ENCODE data around the gene ZNF804B. TPM values are rescaled to one million over a fixed set of nuclear protein-coding genes. Genes with fewer than 3 reads are reported as not detected.

Gene ZNF804B
- total RNA-seq, 3 donors from 2014 or later (not counting 1 experiment from before 2014, with no cell fraction given) = not detected

GRCh38 chr7:89064831-89065230, 305.3 kb downstream of the ZNF804B start:
- no peaks in the 10 kb centered on the region for H3K36me3 Mint-ChIP-seq
- Histone ChIP-seq H3K27me3 (ENCODE audit: control insufficient read depth, insufficient read depth, low read length) (no peaks in the 10 kb centered on the region), H3K36me3 (ENCODE audit: control insufficient read depth, insufficient read depth, low read length) (no peaks in the 10 kb centered on the region), H3K4me1 (ENCODE audit: control insufficient read depth, insufficient read depth, low read length) (no peaks in the 10 kb centered on the region), H3K9me3 (ENCODE audit: control insufficient read depth, insufficient read depth, low read length) (no peaks in the 10 kb centered on the region), H3K4me3 (ENCODE audit: low read length) (no peak overlapping the region), H3K27ac (ENCODE audit: low read length) (no peak overlapping the region)
- TF ChIP-seq CTCF (IDR thresholded peaks at IDR 0.05) = no peak
- H3K4me1 Mint-ChIP-seq = no peaks in the 10 kb centered on the region
- intact Hi-C loops (cut with micrococcal nuclease) = no loop called here
- no peak overlapping the region for H3K4me3 Mint-ChIP-seq
- H3K27ac Mint-ChIP-seq = no peak overlapping the region
- H3K27me3 Mint-ChIP-seq (ENCODE audit: low read depth in 2 of 2) = no peaks in the 10 kb centered on the region
- H3K9me3 Mint-ChIP-seq = peaks cover 10 to 14% of the 10 kb centered on the region in 2 donors
- ATAC-seq (no peak), DNase-seq (no peak)
- 33% methylated on average over 3 of the region's 3 CpGs for WGBS (ENCODE audit: insufficient coverage)

GRCh38 chr7:89067048-89067447, 307.5 kb downstream of the ZNF804B start:
- no peak overlapping the region for H3K4me3 Mint-ChIP-seq
- Histone ChIP-seq H3K4me1 (ENCODE audit: control insufficient read depth, insufficient read depth, low read length) (no peaks in the 10 kb centered on the region), H3K9me3 (ENCODE audit: control insufficient read depth, insufficient read depth, low read length) (no peaks in the 10 kb centered on the region), H3K4me3 (ENCODE audit: low read length) (no peak overlapping the region), H3K27ac (ENCODE audit: low read length) (no peak overlapping the region), H3K27me3 (ENCODE audit: control insufficient read depth, insufficient read depth, low read length) (no peaks in the 10 kb centered on the region), H3K36me3 (ENCODE audit: control insufficient read depth, insufficient read depth, low read length) (no peaks in the 10 kb centered on the region)
- intact Hi-C loops (cut with micrococcal nuclease) = no loop called here
- no peak overlapping the region for H3K27ac Mint-ChIP-seq
- peaks cover 6 to 13% of the 10 kb centered on the region in 2 donors for H3K9me3 Mint-ChIP-seq
- WGBS (ENCODE audit: insufficient coverage) = 67% methylated on average over 2 of the region's 3 CpGs
- no peaks in the 10 kb centered on the region for H3K4me1 Mint-ChIP-seq
- no peak for TF ChIP-seq CTCF (IDR thresholded peaks at IDR 0.05)
- DNase-seq (no peak), ATAC-seq (no peak)
- no peaks in the 10 kb centered on the region for H3K36me3 Mint-ChIP-seq
- H3K27me3 Mint-ChIP-seq (ENCODE audit: low read depth in 2 of 2) = no peaks in the 10 kb centered on the region

- Mint-ChIP-seq H3K4me1 (no peaks in the 10 kb centered on the region), H3K4me3 (no peak overlapping the region), H3K36me3 (no peaks in the 10 kb centered on the region), H3K27ac (no peak overlapping the region), H3K27me3 (ENCODE audit: low read depth in 2 of 2) (no peaks in the 10 kb centered on the region), H3K9me3 (peaks cover 9 to 11% of the 10 kb centered on the region in 2 donors)
- no peaks in the 10 kb centered on the region for H3K9me3 ChIP-seq (ENCODE audit: control insufficient read depth, insufficient read depth, low read length)
- H3K27ac ChIP-seq (ENCODE audit: low read length) = no peak overlapping the region
- DNase-seq (no peak), ATAC-seq (no peak)
- H3K4me1 ChIP-seq (ENCODE audit: control insufficient read depth, insufficient read depth, low read length) = no peaks in the 10 kb centered on the region
- no peaks in the 10 kb centered on the region for H3K36me3 ChIP-seq (ENCODE audit: control insufficient read depth, insufficient read depth, low read length)
- TF ChIP-seq CTCF (IDR thresholded peaks at IDR 0.05) = no peak
- H3K4me3 ChIP-seq (ENCODE audit: low read length) = no peak overlapping the region
- H3K27me3 ChIP-seq (ENCODE audit: control insufficient read depth, insufficient read depth, low read length) = no peaks in the 10 kb centered on the region
- intact Hi-C loops (cut with micrococcal nuclease) = no loop called here
These were observed 312.6 kb downstream of the ZNF804B start for GRCh38 chr7:89072081-89072480.

- Mint-ChIP-seq H3K9me3 (peaks cover 8 to 10% of the 10 kb centered on the region in 2 donors), H3K4me3 (no peak overlapping the region), H3K27ac (no peak overlapping the region), H3K36me3 (no peaks in the 10 kb centered on the region), H3K4me1 (no peaks in the 10 kb centered on the region), H3K27me3 (ENCODE audit: low read depth in 2 of 2) (no peaks in the 10 kb centered on the region)
- Histone ChIP-seq H3K9me3 (ENCODE audit: control insufficient read depth, insufficient read depth, low read length) (no peaks in the 10 kb centered on the region), H3K4me1 (ENCODE audit: control insufficient read depth, insufficient read depth, low read length) (no peaks in the 10 kb centered on the region), H3K27ac (ENCODE audit: low read length) (no peak overlapping the region), H3K4me3 (ENCODE audit: low read length) (no peak overlapping the region), H3K36me3 (ENCODE audit: control insufficient read depth, insufficient read depth, low read length) (no peaks in the 10 kb centered on the region), H3K27me3 (ENCODE audit: control insufficient read depth, insufficient read depth, low read length) (no peaks in the 10 kb centered on the region)
- no peak for ATAC-seq
- no peak for DNase-seq
- no peak for TF ChIP-seq CTCF (IDR thresholded peaks at IDR 0.05)
- no CpG with 5 or more reads among the region's 2 CpGs for WGBS (ENCODE audit: insufficient coverage)
- intact Hi-C loops (cut with micrococcal nuclease) = no loop called here
These were observed 314.3 kb downstream of the ZNF804B start for GRCh38 chr7:89073776-89074175.
